Stimulated activated naive CD4-positive, alpha-beta T cell (primary cell): ENCODE results near the gene CACNA1B.

Experiments
- DNase-seq, 6 experiments: peaks; one replicate each; lab custom pipeline; 2025; lab: John Stamatoyannopoulos, UW

CACNA1B gene

GRCh38 chr9:137986268-137987099 is 108.9 kb downstream of the CACNA1B start:
- no peak for DNase-seq

- DNase-seq = no peak
Observed at GRCh38 chr9:137987244-137988030, 109.9 kb downstream of the CACNA1B start.

- no peak for DNase-seq
Observed at GRCh38 chr9:137988051-137988450, 110.5 kb downstream of the CACNA1B start.

- no peak for DNase-seq
Observed at GRCh38 chr9:137988701-137989100, 111.1 kb downstream of the CACNA1B start.

GRCh38 chr9:137989156-137989555 is 111.6 kb downstream of the CACNA1B start:
- no peak for DNase-seq

GRCh38 chr9:137989999-137990715 is 112.6 kb downstream of the CACNA1B start:
- no peak for DNase-seq

GRCh38 chr9:138003485-138004190 is 126.1 kb downstream of the CACNA1B start:
- no peak for DNase-seq

- DNase-seq = no peak
Observed at GRCh38 chr9:138006576-138007233, 129.1 kb downstream of the CACNA1B start.

GRCh38 chr9:138007566-138007917 is 130.0 kb downstream of the CACNA1B start:
- no peak for DNase-seq

GRCh38 chr9:138007918-138008841 is 130.6 kb downstream of the CACNA1B start:
- DNase-seq = no peak

GRCh38 chr9:138009016-138009802 is 131.6 kb downstream of the CACNA1B start:
- DNase-seq = no peak

- DNase-seq = no peak
Observed at GRCh38 chr9:138009803-138010690, 132.5 kb downstream of the CACNA1B start.

GRCh38 chr9:138010861-138011260 is 133.3 kb downstream of the CACNA1B start:
- DNase-seq = no peak

- DNase-seq = no peak
Observed at GRCh38 chr9:138011951-138012500, 134.4 kb downstream of the CACNA1B start.

GRCh38 chr9:138013273-138013672 is 135.7 kb downstream of the CACNA1B start:
- DNase-seq = no peak

GRCh38 chr9:138013836-138014562 is 136.4 kb downstream of the CACNA1B start:
- DNase-seq = no peak

GRCh38 chr9:138014563-138014945 is 137.0 kb downstream of the CACNA1B start:
- DNase-seq = no peak
